ENCODE data around the gene ITPR2. TPM values are rescaled to one million over a fixed set of nuclear protein-coding genes. Genes with fewer than 3 reads are reported as not detected.
A peak's percentile ranks its signal among the peaks of the same experiment; 100 is the strongest.

The ITPR2 gene
- polyA plus RNA-seq, 2 of the 4 experiments (the other 2 are of a cell fraction) = 3.1 to 8.1 TPM

GRCh38 chr12:26768611-26769603 lies 64.1 kb downstream of the ITPR2 start (continued):
- TF ChIP-seq RFX5 (IDR thresholded peaks at IDR 0.05) = no peak
- TF ChIP-seq FOSB (CRISPR knock-in tag; IDR thresholded peaks at IDR 0.05) = peak; percentile 53; the same call in 1 of the 2 replicates
- peak; percentile 92; the same call in 1 of the 2 replicates for TF ChIP-seq FOXS1 (CRISPR knock-in tag; IDR thresholded peaks at IDR 0.05)
- no peak for TF ChIP-seq POLR2A (IDR thresholded peaks at IDR 0.05; ENCODE audit: low read length)
- TF ChIP-seq MAZ (IDR thresholded peaks at IDR 0.05; ENCODE audit: borderline replicate concordance, low read depth, low read length) = no peak
- TF ChIP-seq EHMT2 (IDR thresholded peaks at IDR 0.05; ENCODE audit: low read depth) = no peak; the same call in 1 of the 2 replicates
- no peak for TF ChIP-seq ESRRA (IDR thresholded peaks at IDR 0.05; ENCODE audit: borderline replicate concordance, low read length)
- TF ChIP-seq HEYL (CRISPR knock-in tag; IDR thresholded peaks at IDR 0.05) = no peak
- TF ChIP-seq MYC (IDR thresholded peaks at IDR 0.05; ENCODE audit: borderline replicate concordance, low read length) = no peak
- no peak for TF ChIP-seq CHD2 (IDR thresholded peaks at IDR 0.05; ENCODE audit: low read length, partially characterized antibody)
- TF ChIP-seq KDM5A (IDR thresholded peaks at IDR 0.05) = no peak
- TF ChIP-seq CTCF (IDR thresholded peaks at IDR 0.05) = no peak
- no peak for TF ChIP-seq HMGXB4 (CRISPR knock-in tag; IDR thresholded peaks at IDR 0.05; ENCODE audit: borderline replicate concordance)
- peak; percentile 76 for TF ChIP-seq JUNB (IDR thresholded peaks at IDR 0.05)
- no peak for TF ChIP-seq HDAC2 (IDR thresholded peaks at IDR 0.05)
- 0 out of 2 replicates have a peak, but pooled peaks have one; percentile 17 for TF ChIP-seq EHF (CRISPR knock-in tag; IDR thresholded peaks at IDR 0.05)
- no peak for TF ChIP-seq PHF8 (IDR thresholded peaks at IDR 0.05; ENCODE audit: borderline replicate concordance, low read depth)
- TF ChIP-seq RCOR1 (IDR thresholded peaks at IDR 0.05; ENCODE audit: low read depth, low read length) = no peak
- no peak for TF ChIP-seq E2F6 (IDR thresholded peaks at IDR 0.05; ENCODE audit: borderline replicate concordance, low read depth)
- TF ChIP-seq BCL3 (IDR thresholded peaks at IDR 0.05) = peak; percentile 94; the same call in 2 of the 3 replicates
- no peak for TF ChIP-seq POLR2AphosphoS2 (conservative IDR thresholded peaks at IDR 0.05; ENCODE audit: low read length)
- TF ChIP-seq, protein P1, sequence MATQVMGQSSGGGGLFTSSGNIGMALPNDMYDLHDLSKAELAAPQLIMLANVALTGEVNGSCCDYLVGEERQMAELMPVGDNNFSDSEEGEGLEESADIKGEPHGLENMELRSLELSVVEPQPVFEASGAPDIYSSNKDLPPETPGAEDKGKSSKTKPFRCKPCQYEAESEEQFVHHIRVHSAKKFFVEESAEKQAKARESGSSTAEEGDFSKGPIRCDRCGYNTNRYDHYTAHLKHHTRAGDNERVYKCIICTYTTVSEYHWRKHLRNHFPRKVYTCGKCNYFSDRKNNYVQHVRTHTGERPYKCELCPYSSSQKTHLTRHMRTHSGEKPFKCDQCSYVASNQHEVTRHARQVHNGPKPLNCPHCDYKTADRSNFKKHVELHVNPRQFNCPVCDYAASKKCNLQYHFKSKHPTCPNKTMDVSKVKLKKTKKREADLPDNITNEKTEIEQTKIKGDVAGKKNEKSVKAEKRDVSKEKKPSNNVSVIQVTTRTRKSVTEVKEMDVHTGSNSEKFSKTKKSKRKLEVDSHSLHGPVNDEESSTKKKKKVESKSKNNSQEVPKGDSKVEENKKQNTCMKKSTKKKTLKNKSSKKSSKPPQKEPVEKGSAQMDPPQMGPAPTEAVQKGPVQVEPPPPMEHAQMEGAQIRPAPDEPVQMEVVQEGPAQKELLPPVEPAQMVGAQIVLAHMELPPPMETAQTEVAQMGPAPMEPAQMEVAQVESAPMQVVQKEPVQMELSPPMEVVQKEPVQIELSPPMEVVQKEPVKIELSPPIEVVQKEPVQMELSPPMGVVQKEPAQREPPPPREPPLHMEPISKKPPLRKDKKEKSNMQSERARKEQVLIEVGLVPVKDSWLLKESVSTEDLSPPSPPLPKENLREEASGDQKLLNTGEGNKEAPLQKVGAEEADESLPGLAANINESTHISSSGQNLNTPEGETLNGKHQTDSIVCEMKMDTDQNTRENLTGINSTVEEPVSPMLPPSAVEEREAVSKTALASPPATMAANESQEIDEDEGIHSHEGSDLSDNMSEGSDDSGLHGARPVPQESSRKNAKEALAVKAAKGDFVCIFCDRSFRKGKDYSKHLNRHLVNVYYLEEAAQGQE (IDR thresholded peaks at IDR 0.05) = no peak
- no peak for TF ChIP-seq HOXA7 (CRISPR knock-in tag; IDR thresholded peaks at IDR 0.05)
- TF ChIP-seq ZSCAN20 (CRISPR knock-in tag; IDR thresholded peaks at IDR 0.05) = no peak
- TF ChIP-seq, protein P2, sequence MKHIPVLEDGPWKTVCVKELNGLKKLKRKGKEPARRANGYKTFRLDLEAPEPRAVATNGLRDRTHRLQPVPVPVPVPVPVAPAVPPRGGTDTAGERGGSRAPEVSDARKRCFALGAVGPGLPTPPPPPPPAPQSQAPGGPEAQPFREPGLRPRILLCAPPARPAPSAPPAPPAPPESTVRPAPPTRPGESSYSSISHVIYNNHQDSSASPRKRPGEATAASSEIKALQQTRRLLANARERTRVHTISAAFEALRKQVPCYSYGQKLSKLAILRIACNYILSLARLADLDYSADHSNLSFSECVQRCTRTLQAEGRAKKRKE (CRISPR knock-in tag; IDR thresholded peaks at IDR 0.05; ENCODE audit: low read depth) = 0 out of 2 replicates have a peak, but pooled peaks have one; percentile 47
- TF ChIP-seq BHLHE40 (IDR thresholded peaks at IDR 0.05; ENCODE audit: low read depth, low read length) = no peak
- TF ChIP-seq, protein P3, sequence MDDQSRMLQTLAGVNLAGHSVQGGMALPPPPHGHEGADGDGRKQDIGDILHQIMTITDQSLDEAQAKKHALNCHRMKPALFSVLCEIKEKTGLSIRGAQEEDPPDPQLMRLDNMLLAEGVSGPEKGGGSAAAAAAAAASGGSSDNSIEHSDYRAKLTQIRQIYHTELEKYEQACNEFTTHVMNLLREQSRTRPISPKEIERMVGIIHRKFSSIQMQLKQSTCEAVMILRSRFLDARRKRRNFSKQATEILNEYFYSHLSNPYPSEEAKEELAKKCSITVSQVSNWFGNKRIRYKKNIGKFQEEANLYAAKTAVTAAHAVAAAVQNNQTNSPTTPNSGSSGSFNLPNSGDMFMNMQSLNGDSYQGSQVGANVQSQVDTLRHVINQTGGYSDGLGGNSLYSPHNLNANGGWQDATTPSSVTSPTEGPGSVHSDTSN (IDR thresholded peaks at IDR 0.05) = no peak
- TF ChIP-seq JUN (IDR thresholded peaks at IDR 0.05) = peak; percentile 96
- TF ChIP-seq KDM1A (IDR thresholded peaks at IDR 0.05; ENCODE audit: low read depth) = no peak

All from A549 (cell line).